Measurements from ENCODE around the gene RDX.

DNA sequence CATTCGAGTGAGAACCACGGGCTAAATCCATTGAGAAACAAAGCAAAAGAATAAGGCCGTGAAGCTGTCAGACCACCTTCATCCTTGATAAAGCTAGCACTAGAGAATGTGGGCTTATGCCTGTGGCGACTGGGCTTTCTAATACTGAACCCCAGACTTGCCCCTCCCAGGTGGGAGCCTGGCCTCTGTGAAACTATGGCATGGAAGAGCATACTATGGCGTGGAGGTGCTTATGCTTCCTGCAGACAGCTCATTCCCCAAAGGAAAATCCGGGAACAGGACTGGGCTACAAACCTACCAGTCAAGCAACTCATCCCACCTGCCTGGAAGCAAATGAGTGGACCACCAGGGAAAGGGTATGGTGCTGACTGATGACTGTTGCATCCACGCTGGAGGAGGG lies 110.8 kb downstream of the RDX start:
- TF ChIP-seq EZH2 (IDR thresholded peaks at IDR 0.05; ENCODE audit: low read depth, unreplicated experiment) (no peak), CREB1 (CRISPR knock-in tag; IDR thresholded peaks at IDR 0.05; ENCODE audit: low read depth) (no peak), ZNF114 (CRISPR knock-in tag; IDR thresholded peaks at IDR 0.05) (no peak), JUNB (IDR thresholded peaks at IDR 0.05; ENCODE audit: unreplicated experiment) (no peak), EZH2phosphoT487 (IDR thresholded peaks at IDR 0.05; ENCODE audit: unreplicated experiment) (no peak), POLR2AphosphoS5 (IDR thresholded peaks at IDR 0.05; ENCODE audit: low read depth) (no peak), NANOG (IDR thresholded peaks at IDR 0.05; ENCODE audit: borderline replicate concordance) (no peak)
- TF ChIP-seq, protein P1, sequence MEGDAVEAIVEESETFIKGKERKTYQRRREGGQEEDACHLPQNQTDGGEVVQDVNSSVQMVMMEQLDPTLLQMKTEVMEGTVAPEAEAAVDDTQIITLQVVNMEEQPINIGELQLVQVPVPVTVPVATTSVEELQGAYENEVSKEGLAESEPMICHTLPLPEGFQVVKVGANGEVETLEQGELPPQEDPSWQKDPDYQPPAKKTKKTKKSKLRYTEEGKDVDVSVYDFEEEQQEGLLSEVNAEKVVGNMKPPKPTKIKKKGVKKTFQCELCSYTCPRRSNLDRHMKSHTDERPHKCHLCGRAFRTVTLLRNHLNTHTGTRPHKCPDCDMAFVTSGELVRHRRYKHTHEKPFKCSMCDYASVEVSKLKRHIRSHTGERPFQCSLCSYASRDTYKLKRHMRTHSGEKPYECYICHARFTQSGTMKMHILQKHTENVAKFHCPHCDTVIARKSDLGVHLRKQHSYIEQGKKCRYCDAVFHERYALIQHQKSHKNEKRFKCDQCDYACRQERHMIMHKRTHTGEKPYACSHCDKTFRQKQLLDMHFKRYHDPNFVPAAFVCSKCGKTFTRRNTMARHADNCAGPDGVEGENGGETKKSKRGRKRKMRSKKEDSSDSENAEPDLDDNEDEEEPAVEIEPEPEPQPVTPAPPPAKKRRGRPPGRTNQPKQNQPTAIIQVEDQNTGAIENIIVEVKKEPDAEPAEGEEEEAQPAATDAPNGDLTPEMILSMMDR (conservative IDR thresholded peaks at IDR 0.05; ENCODE audit: low read depth in 2 of 2) = no peak
- TF ChIP-seq, protein P2, sequence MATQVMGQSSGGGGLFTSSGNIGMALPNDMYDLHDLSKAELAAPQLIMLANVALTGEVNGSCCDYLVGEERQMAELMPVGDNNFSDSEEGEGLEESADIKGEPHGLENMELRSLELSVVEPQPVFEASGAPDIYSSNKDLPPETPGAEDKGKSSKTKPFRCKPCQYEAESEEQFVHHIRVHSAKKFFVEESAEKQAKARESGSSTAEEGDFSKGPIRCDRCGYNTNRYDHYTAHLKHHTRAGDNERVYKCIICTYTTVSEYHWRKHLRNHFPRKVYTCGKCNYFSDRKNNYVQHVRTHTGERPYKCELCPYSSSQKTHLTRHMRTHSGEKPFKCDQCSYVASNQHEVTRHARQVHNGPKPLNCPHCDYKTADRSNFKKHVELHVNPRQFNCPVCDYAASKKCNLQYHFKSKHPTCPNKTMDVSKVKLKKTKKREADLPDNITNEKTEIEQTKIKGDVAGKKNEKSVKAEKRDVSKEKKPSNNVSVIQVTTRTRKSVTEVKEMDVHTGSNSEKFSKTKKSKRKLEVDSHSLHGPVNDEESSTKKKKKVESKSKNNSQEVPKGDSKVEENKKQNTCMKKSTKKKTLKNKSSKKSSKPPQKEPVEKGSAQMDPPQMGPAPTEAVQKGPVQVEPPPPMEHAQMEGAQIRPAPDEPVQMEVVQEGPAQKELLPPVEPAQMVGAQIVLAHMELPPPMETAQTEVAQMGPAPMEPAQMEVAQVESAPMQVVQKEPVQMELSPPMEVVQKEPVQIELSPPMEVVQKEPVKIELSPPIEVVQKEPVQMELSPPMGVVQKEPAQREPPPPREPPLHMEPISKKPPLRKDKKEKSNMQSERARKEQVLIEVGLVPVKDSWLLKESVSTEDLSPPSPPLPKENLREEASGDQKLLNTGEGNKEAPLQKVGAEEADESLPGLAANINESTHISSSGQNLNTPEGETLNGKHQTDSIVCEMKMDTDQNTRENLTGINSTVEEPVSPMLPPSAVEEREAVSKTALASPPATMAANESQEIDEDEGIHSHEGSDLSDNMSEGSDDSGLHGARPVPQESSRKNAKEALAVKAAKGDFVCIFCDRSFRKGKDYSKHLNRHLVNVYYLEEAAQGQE (IDR thresholded peaks at IDR 0.05; ENCODE audit: unreplicated experiment) = no peak
- TF ChIP-seq, protein P3, sequence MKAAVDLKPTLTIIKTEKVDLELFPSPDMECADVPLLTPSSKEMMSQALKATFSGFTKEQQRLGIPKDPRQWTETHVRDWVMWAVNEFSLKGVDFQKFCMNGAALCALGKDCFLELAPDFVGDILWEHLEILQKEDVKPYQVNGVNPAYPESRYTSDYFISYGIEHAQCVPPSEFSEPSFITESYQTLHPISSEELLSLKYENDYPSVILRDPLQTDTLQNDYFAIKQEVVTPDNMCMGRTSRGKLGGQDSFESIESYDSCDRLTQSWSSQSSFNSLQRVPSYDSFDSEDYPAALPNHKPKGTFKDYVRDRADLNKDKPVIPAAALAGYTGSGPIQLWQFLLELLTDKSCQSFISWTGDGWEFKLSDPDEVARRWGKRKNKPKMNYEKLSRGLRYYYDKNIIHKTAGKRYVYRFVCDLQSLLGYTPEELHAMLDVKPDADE (IDR thresholded peaks at IDR 0.05) = no peak
- TF ChIP-seq, protein P4, sequence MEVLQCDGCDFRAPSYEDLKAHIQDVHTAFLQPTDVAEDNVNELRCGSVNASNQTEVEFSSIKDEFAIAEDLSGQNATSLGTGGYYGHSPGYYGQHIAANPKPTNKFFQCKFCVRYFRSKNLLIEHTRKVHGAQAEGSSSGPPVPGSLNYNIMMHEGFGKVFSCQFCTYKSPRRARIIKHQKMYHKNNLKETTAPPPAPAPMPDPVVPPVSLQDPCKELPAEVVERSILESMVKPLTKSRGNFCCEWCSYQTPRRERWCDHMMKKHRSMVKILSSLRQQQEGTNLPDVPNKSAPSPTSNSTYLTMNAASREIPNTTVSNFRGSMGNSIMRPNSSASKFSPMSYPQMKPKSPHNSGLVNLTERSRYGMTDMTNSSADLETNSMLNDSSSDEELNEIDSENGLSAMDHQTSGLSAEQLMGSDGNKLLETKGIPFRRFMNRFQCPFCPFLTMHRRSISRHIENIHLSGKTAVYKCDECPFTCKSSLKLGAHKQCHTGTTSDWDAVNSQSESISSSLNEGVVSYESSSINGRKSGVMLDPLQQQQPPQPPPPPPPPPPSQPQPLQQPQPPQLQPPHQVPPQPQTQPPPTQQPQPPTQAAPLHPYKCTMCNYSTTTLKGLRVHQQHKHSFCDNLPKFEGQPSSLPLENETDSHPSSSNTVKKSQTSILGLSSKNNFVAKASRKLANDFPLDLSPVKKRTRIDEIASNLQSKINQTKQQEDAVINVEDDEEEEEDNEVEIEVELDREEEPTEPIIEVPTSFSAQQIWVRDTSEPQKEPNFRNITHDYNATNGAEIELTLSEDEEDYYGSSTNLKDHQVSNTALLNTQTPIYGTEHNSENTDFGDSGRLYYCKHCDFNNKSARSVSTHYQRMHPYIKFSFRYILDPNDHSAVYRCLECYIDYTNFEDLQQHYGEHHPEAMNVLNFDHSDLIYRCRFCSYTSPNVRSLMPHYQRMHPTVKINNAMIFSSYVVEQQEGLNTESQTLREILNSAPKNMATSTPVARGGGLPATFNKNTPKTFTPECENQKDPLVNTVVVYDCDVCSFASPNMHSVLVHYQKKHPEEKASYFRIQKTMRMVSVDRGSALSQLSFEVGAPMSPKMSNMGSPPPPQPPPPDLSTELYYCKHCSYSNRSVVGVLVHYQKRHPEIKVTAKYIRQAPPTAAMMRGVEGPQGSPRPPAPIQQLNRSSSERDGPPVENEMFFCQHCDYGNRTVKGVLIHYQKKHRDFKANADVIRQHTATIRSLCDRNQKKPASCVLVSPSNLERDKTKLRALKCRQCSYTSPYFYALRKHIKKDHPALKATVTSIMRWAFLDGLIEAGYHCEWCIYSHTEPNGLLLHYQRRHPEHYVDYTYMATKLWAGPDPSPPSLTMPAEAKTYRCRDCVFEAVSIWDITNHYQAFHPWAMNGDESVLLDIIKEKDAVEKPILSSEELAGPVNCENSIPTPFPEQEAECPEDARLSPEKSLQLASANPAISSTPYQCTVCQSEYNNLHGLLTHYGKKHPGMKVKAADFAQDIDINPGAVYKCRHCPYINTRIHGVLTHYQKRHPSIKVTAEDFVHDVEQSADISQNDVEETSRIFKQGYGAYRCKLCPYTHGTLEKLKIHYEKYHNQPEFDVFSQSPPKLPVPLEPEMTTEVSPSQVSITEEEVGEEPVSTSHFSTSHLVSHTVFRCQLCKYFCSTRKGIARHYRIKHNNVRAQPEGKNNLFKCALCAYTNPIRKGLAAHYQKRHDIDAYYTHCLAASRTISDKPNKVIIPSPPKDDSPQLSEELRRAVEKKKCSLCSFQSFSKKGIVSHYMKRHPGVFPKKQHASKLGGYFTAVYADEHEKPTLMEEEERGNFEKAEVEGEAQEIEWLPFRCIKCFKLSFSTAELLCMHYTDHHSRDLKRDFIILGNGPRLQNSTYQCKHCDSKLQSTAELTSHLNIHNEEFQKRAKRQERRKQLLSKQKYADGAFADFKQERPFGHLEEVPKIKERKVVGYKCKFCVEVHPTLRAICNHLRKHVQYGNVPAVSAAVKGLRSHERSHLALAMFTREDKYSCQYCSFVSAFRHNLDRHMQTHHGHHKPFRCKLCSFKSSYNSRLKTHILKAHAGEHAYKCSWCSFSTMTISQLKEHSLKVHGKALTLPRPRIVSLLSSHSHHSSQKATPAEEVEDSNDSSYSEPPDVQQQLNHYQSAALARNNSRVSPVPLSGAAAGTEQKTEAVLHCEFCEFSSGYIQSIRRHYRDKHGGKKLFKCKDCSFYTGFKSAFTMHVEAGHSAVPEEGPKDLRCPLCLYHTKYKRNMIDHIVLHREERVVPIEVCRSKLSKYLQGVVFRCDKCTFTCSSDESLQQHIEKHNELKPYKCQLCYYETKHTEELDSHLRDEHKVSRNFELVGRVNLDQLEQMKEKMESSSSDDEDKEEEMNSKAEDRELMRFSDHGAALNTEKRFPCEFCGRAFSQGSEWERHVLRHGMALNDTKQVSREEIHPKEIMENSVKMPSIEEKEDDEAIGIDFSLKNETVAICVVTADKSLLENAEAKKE (CRISPR knock-in tag; IDR thresholded peaks at IDR 0.05) = no peak

Measured in GM23338 (cell line).